Adrenal gland (tissue), 5 donors: ENCODE measurements around the gene ALG14.

Experiments used
- CTCF ChIP-seq, 6 experiments: fragments of 450-650 bp in 4 of 6; fragments of 200-600 bp in 2 of 6; sonication (generic) in 1 of 6; IDR thresholded peaks; 1 replicate in 5 of 6; 2 replicates in 1 of 6; pipeline versions ENCODE4 v1.5.1 to v1.8.0; 2016 to 2021; ENCODE audit warnings: antibody characterized with exemption in 6 of 6, mild to moderate bottlenecking in 2 of 6, moderate library complexity in 1 of 6
- POLR2A ChIP-seq, 2 donors: fragments of 450-650 bp; IDR thresholded peaks; one replicate each; pipeline ENCODE4 v1.6.1; 2017; ENCODE audit warnings: antibody characterized with exemption in 2 of 2, mild to moderate bottlenecking in 2 of 2, moderate library complexity in 1 of 2
- donor health status: DM: no; HTN: no; CAD: no.

DNA sequence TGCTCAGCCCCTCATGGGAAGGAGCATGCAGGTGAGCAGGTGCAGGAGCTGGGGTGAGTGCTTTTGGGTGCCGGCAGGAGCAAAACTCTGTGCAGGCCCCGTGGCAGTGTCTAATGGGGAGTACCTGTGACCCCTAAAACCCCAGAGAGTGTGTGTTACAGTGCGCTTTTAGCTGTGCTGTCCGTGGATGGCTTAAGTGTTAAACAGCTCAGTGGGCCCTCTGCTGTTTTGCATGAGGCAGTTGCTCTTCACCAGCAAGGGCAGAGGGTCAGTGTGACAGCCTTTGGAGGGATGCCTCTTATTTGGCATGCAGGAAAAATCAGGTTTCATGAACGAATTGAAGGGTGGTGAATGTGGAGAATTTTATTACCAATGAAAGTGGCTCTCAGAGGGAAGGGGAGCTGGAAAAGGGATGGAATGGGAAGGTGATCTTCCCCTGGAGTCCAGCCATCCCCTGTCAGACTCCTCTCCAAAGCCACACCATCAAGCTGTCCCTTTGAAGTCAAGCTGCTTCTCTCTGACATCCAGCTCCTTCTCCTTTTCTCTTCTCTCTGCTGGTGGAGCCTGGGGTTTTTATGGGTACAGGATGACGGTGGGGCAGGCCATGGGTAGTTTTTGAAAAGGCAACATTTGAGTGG lies 17.0 kb upstream of the ALG14 start:
- TF ChIP-seq POLR2A (IDR thresholded peaks at IDR 0.05): no peak
- TF ChIP-seq CTCF (IDR thresholded peaks at IDR 0.05): no peak
